HL-60/S4 treated with retinoic acid at 250 ng/mL for 4 days and 3 days (cell line): ENCODE results near the gene GJA9.

Source experiments
- in situ Hi-C: fragments of 300-500 bp; cut with MboI; formaldehyde crosslinking; loops from 2 replicates; pipeline ENCODE4 v1.7.0; 2022; ENCODE audit warnings: low sequenced_read_pairs

Gene GJA9

DNA sequence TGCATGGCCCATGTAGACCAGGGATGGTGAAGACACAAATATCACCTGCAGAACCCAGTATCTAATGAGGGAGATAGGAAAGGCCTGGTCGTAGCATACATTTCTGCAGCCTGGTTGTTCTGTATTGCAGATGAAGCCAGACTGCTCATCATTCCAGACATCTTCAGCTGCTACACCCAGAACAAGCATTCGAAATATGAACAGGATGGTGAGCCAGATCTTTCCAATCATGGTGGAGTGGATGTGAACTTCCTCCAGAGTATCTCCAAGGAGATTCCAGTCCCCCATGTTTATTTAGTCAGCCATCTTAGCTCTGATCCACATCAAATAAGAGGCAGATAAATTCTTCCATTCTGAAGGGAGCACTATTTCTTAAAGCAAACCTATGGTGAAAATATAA, 5.6 kb downstream of the GJA9 start:
- in situ Hi-C loops = no loop called here

- in situ Hi-C loops = no loop called here
Measured at GRCh38 chr1:38873027-38873969, 8.1 kb downstream of the GJA9 start, which contains the start of gene MYCBP. MYCBP (minus strand) TSS chr1:38873348; CDS start chr1:38873305, 43 bp downstream.

DNA sequence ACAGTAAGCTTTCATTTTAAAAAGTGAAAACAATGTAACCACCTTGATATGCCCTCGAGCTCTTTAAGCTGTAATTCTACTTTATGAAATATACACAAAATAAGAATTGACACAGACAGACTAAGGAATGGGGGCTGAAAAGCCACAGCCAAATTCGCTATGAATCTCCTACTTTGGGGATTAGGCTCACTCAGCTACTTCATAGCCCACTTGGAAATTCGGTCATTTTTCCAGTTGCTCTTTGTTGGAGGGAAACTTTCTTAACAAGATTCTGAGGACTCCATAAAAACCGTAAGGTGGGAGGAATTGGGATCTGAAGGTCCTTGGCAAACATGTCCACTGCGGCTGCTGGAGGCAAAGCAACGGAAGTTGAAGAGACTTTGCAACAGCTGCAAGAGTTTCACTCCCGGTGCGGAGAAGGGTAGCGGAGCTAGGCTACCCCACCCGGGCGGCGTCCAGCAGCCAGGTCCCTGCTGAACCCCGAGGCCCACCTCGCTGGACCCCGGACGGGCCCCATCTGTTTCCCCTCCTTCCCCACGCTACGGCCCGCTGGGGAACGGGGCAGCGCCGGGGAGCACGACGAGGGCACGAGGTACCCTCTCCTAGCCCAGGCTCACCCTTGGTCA, 8.9 kb downstream of the GJA9 start:
- in situ Hi-C loops = no loop called here

DNA sequence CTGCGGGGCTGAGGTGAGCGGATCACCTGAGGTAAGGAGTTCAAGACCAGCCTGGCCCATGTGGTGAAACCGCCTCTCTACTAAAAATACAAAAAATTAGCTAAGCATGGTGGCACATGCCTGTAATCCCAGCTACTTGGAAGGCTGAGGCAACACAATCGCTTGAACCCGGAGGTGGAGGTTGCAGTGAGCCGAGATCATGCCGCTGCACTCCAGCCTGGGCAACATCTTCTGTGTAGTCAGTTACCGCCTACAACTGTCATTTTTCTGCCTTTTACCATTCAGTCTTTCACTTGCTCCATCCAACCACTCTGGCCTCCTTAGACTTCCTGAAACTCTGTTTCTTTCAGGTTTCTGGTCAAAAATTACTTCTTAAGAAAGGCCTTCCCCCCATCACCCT, 10.4 kb downstream of the GJA9 start:
- in situ Hi-C loops = no loop called here

- in situ Hi-C loops = no loop called here
Measured at GRCh38 chr1:38867208-38867607, 14.2 kb downstream of the GJA9 start.

GRCh38 chr1:38865112-38865715, 16.2 kb downstream of the GJA9 start:
- in situ Hi-C loops = no loop called here

GRCh38 chr1:38860454-38860795, 21.0 kb downstream of the GJA9 start:
- in situ Hi-C loops = no loop called here

GRCh38 chr1:38859561-38860453, 21.6 kb downstream of the GJA9 start, which contains the start of gene RRAGC:
RRAGC (minus strand) TSS chr1:38859772; CDS start chr1:38859646, 126 bp downstream.
- in situ Hi-C loops = no loop called here

GRCh38 chr1:38858833-38859560, 22.4 kb downstream of the GJA9 start:
- in situ Hi-C loops = no loop called here

GRCh38 chr1:38852780-38853179, 28.6 kb downstream of the GJA9 start:
- in situ Hi-C loops = no loop called here

GRCh38 chr1:38848071-38848470, 33.3 kb downstream of the GJA9 start:
- in situ Hi-C loops = loop anchor here (25.0 kb wide), 1 partner anchor 961 kb away; no protein-coding TSS in a partner anchor

DNA sequence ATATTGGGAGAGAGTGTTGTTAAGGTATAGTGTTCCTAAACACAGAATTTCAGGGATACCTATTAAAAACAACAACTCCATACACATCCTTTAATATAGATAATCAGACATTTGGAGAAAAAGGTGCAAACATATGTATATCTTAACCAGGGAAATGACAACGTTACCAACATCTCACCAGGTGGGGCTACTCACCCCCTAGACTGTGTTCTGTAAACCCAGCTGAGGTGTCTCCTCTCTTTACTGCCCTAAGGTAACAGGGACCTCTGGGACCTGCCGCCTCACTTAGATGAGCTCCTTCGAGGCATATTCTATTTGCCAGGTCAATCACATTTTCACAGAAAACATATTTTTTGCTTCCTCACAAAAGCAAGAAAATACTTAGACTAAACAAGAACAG, 35.2 kb downstream of the GJA9 start:
- in situ Hi-C loops = loop anchor here (25.0 kb wide), 1 partner anchor 959 kb away; no protein-coding TSS in a partner anchor

GRCh38 chr1:38845088-38845487, 36.3 kb downstream of the GJA9 start:
- in situ Hi-C loops = loop anchor here (25.0 kb wide), 1 partner anchor 958 kb away; no protein-coding TSS in a partner anchor

DNA sequence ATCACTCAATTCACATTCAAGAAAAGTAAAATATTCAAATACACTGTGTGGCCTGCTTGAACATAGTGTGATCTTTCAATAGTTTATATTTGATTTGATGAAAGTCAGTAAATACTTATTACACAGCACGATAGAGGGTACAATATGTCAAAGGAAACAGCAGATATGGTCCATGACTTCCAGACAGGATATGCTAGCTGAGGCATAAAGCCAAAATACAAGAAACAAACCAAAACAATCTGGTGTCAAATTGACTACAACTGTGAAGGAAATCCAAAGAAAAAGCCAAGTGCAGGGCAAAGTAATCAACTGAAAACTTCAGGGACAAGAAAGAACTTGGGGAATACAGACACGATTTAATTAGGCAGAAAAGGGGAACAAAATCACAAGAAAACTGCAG, 41.1 kb downstream of the GJA9 start:
- in situ Hi-C loops = loop anchor here (25.0 kb wide), 1 partner anchor 953 kb away; no protein-coding TSS in a partner anchor

GRCh38 chr1:38839363-38839762, 42.0 kb downstream of the GJA9 start:
- in situ Hi-C loops = loop anchor here (10.0 to 25.0 kb wide), 2 partner anchors 815 to 952 kb away; no protein-coding TSS in a partner anchor

- in situ Hi-C loops = loop anchor here (10.0 to 25.0 kb wide), 2 partner anchors 812 to 949 kb away; no protein-coding TSS in a partner anchor
Measured at GRCh38 chr1:38836316-38836715, 45.1 kb downstream of the GJA9 start.

GRCh38 chr1:38834937-38835827, 46.2 kb downstream of the GJA9 start:
- in situ Hi-C loops = loop anchor here (10.0 to 25.0 kb wide), 2 partner anchors 810 to 948 kb away; no protein-coding TSS in a partner anchor

GRCh38 chr1:38834221-38834782, 47.1 kb downstream of the GJA9 start:
- in situ Hi-C loops = loop anchor here (10.0 to 25.0 kb wide), 2 partner anchors 810 to 947 kb away; no protein-coding TSS in a partner anchor
